Fibroblast of lung (primary cell): ENCODE results near the gene ITGAL.
"Not testable (repeated sequence)": the region's sequence is repeated elsewhere in the genome, so short reads cannot be mapped to it uniquely, and the experiment has no call there.

Source experiments
- CTCF ChIP-seq, 2 donors: IDR thresholded peaks in 1 of 2; conservative IDR thresholded peaks in 1 of 2; 1 replicate in 1 of 2; 2 replicates in 1 of 2; pipeline ENCODE4 v1.5.1; 2011 to 2012; ENCODE audit warnings: low read length in 2 of 2, control low read depth in 1 of 2, inconsistent platforms in 1 of 2, low read depth in 1 of 2, mild to moderate bottlenecking in 1 of 2
- EZH2 ChIP-seq: IDR thresholded peaks from 2 replicates; pipeline ENCODE4 v1.5.1; 2012; ENCODE audit warnings: low read length, control low read depth, mild to moderate bottlenecking; ENCODE audit errors: missing control alignments

GRCh38 chr16:30522702-30523463 lies 50.3 kb downstream of the ITGAL start:
- TF ChIP-seq EZH2; CTCF (conservative IDR thresholded peaks at IDR 0.05 in 1 of 2, IDR thresholded peaks at IDR 0.05 in 1 of 2; ENCODE audit: low read depth in 1 of 2, low read length in 2 of 2): not testable (repeated sequence)
